Mesothelial cell of epicardium (in vitro differentiated cells): ENCODE results near the gene MYCN. TPM values are rescaled to one million over a fixed set of nuclear protein-coding genes. Genes with fewer than 3 reads are reported as not detected.
"Not testable (repeated sequence)": the region's sequence is repeated elsewhere in the genome, so short reads cannot be mapped to it uniquely, and the experiment has no call there.

ENCODE experiments used
- DNase-seq, 2 experiments: peaks; one replicate each; pipeline ENCODE4 v3.0.0; 2021; ENCODE audit warnings: low spot score in 2 of 2; ENCODE audit not compliant: unreplicated experiment in 2 of 2
- H3K27ac Mint-ChIP-seq: 2 replicates; pipeline ENCODE4 v1.8.0; 2021; ENCODE audit warnings: mixed read lengths
- H3K27me3 Mint-ChIP-seq: 2 replicates; pipeline ENCODE4 v1.8.0; 2021; ENCODE audit warnings: low read depth, mixed read lengths
- H3K36me3 Mint-ChIP-seq: 2 replicates; pipeline ENCODE4 v1.8.0; 2021; ENCODE audit warnings: mixed read lengths
- H3K4me1 Mint-ChIP-seq: 2 replicates; pipeline ENCODE4 v1.8.0; 2021; ENCODE audit warnings: mixed read lengths
- H3K4me3 Mint-ChIP-seq: 2 replicates; pipeline ENCODE4 v1.8.0; 2021; ENCODE audit warnings: mild to moderate bottlenecking, moderate library complexity, mixed read lengths
- H3K9me3 Mint-ChIP-seq: 2 replicates; pipeline ENCODE4 v1.8.0; 2021; ENCODE audit warnings: mixed read lengths
- CTCF ChIP-seq: fragments of 200-600 bp; sonication (generic); IDR thresholded peaks from one replicate; pipeline ENCODE4 v1.5.0; 2021; ENCODE audit warnings: antibody characterized with exemption; ENCODE audit not compliant: unreplicated experiment
- total RNA-seq: library from RNA; stranded (reverse); gene quantifications from 3 replicates; pipeline ENCODE4 v1.2.1, GENCODE V29; 2021

Gene MYCN
- total RNA-seq, 1 donor from 2014 or later, result 69.1 TPM

GRCh38 chr2:15959331-15960153 is 19.2 kb downstream of the MYCN start:
- no peak for DNase-seq
- Mint-ChIP-seq H3K9me3 (peaks cover 3% of the 10 kb centered on the region), H3K36me3 (no peaks in the 10 kb centered on the region), H3K4me3 (no peak overlapping the region), H3K27ac (no peak overlapping the region), H3K4me1 (peaks cover 18% of the 10 kb centered on the region), H3K27me3 (peaks cover 2% of the 10 kb centered on the region)
- no peak for TF ChIP-seq CTCF

- not testable (repeated sequence) for H3K9me3 Mint-ChIP-seq, DNase-seq, H3K27ac Mint-ChIP-seq, H3K4me3 Mint-ChIP-seq, H3K36me3 Mint-ChIP-seq, H3K27me3 Mint-ChIP-seq
- peaks cover 18% of the 10 kb centered on the region for H3K4me1 Mint-ChIP-seq
Measured at GRCh38 chr2:15960154-15960520, 19.8 kb downstream of the MYCN start.

- H3K4me1 Mint-ChIP-seq, H3K4me3 Mint-ChIP-seq, H3K27me3 Mint-ChIP-seq, H3K36me3 Mint-ChIP-seq, H3K9me3 Mint-ChIP-seq, DNase-seq, H3K27ac Mint-ChIP-seq: not testable (repeated sequence)
Measured at GRCh38 chr2:15963109-15963976, 23.0 kb downstream of the MYCN start.

GRCh38 chr2:15963977-15964670 is 23.8 kb downstream of the MYCN start:
- Mint-ChIP-seq H3K9me3 (peaks cover 3% of the 10 kb centered on the region), H3K27me3 (no peaks in the 10 kb centered on the region), H3K4me3 (no peak overlapping the region), H3K4me1 (peaks cover 10% of the 10 kb centered on the region), H3K27ac (no peak overlapping the region), H3K36me3 (no peaks in the 10 kb centered on the region)
- DNase-seq, result no peak
- no peak for TF ChIP-seq CTCF

GRCh38 chr2:15964936-15965563 is 24.7 kb downstream of the MYCN start:
- Mint-ChIP-seq H3K4me3 (no peak overlapping the region), H3K9me3 (peaks cover 3% of the 10 kb centered on the region), H3K27ac (no peak overlapping the region), H3K4me1 (peaks cover 17% of the 10 kb centered on the region), H3K36me3 (no peaks in the 10 kb centered on the region), H3K27me3 (no peaks in the 10 kb centered on the region)
- DNase-seq, result no peak
- no peak for TF ChIP-seq CTCF

- TF ChIP-seq CTCF, result no peak
- H3K4me1 Mint-ChIP-seq, result peaks cover 19% of the 10 kb centered on the region
- no peak overlapping the region for H3K4me3 Mint-ChIP-seq
- H3K36me3 Mint-ChIP-seq, result no peaks in the 10 kb centered on the region
- H3K9me3 Mint-ChIP-seq, result peaks cover 3% of the 10 kb centered on the region
- no peak for DNase-seq
- no peak overlapping the region for H3K27ac Mint-ChIP-seq
- no peaks in the 10 kb centered on the region for H3K27me3 Mint-ChIP-seq
Measured at GRCh38 chr2:15965564-15966019, 25.2 kb downstream of the MYCN start.
